ENCODE results near the gene USP12.

DNA sequence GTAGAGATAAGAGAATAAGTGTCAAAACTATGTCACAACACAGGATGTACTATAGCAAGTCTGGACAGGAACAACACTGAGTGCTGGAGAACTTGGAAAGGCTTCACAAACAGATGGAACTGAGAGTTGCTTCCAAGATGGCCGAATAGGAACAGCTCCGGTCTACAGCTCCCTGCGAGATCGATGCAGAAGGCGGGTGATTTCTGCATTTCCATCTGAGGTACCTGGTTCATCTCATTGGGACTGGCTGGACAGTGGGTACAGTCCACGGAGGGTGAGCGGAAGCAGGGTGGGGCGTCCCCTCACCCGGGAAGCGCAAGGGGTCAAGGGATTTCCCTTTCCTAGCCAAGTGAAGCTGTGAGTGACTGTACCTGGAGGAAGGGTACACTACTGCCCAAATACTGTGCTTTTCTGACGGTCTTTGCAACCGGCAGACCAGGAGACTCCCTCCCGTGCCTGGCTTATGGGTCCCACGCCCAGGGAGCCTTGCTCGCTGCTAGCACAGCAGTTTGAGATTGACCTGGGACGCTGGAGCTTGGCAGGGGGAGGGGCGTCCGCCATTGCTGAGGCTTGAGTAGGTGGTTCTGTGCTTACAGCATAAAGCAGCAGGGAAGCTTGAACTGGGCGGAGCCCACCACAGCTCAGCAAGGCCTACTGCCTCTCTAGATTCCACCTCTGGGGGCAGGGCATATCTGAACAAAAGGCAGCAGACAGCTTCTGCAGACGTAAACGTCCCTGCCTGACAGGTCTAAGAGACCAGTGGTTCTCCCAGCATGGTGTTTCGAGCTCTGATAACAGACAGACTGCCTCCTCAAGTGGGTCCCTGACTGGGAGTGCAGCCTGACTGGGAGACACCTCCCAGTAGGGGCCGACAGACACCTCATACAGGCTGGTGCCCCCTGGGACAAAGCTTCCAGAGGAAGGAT lies 46.0 kb downstream of the USP12 start:
- TF ChIP-seq, protein P1, sequence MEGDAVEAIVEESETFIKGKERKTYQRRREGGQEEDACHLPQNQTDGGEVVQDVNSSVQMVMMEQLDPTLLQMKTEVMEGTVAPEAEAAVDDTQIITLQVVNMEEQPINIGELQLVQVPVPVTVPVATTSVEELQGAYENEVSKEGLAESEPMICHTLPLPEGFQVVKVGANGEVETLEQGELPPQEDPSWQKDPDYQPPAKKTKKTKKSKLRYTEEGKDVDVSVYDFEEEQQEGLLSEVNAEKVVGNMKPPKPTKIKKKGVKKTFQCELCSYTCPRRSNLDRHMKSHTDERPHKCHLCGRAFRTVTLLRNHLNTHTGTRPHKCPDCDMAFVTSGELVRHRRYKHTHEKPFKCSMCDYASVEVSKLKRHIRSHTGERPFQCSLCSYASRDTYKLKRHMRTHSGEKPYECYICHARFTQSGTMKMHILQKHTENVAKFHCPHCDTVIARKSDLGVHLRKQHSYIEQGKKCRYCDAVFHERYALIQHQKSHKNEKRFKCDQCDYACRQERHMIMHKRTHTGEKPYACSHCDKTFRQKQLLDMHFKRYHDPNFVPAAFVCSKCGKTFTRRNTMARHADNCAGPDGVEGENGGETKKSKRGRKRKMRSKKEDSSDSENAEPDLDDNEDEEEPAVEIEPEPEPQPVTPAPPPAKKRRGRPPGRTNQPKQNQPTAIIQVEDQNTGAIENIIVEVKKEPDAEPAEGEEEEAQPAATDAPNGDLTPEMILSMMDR (IDR thresholded peaks at IDR 0.05), result no peak
- TF ChIP-seq, protein P2, sequence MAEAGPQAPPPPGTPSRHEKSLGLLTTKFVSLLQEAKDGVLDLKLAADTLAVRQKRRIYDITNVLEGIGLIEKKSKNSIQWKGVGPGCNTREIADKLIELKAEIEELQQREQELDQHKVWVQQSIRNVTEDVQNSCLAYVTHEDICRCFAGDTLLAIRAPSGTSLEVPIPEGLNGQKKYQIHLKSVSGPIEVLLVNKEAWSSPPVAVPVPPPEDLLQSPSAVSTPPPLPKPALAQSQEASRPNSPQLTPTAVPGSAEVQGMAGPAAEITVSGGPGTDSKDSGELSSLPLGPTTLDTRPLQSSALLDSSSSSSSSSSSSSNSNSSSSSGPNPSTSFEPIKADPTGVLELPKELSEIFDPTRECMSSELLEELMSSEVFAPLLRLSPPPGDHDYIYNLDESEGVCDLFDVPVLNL (CRISPR knock-in tag; IDR thresholded peaks at IDR 0.05; ENCODE audit: borderline replicate concordance, low read depth), result no peak
